Myocyte (in vitro differentiated cells): ENCODE results near the gene TNFRSF18. TPM values are rescaled to one million over a fixed set of nuclear protein-coding genes. Genes with fewer than 3 reads are reported as not detected.

Source experiments
- DNase-seq: peaks from one replicate; pipeline ENCODE4 v3.0.0-alpha.2; 2012; ENCODE audit warnings: low read depth
- total RNA-seq: library from RNA; depleted of rRNA; stranded (reverse); fragments of >200 nt; gene quantifications from 2 replicates; pipeline ENCODE4 v1.2.3, GENCODE V29; 2014

TNFRSF18 gene
- total RNA-seq, 1 donor from 2014 or later = not detected

- no peak for DNase-seq
These were observed 22.4 kb upstream of the TNFRSF18 start for GRCh38 chr1:1228596-1229321.

- no peak for DNase-seq
These were observed 21.8 kb upstream of the TNFRSF18 start for GRCh38 chr1:1228187-1228586.

- DNase-seq = no peak
These were observed 21.0 kb upstream of the TNFRSF18 start for GRCh38 chr1:1227386-1227785.

- no peak for DNase-seq
These were observed 20.4 kb upstream of the TNFRSF18 start for GRCh38 chr1:1226566-1227362.

GRCh38 chr1:1225913-1226312, 19.5 kb upstream of the TNFRSF18 start:
- DNase-seq = no peak

- no peak for DNase-seq
These were observed 18.9 kb upstream of the TNFRSF18 start for GRCh38 chr1:1225238-1225845.

GRCh38 chr1:1223891-1224290, 17.5 kb upstream of the TNFRSF18 start:
- DNase-seq = no peak

- DNase-seq = no peak
These were observed 16.9 kb upstream of the TNFRSF18 start for GRCh38 chr1:1223321-1223720.

- DNase-seq = no peak
These were observed 16.3 kb upstream of the TNFRSF18 start for GRCh38 chr1:1222575-1223225.

GRCh38 chr1:1221887-1222574, 15.6 kb upstream of the TNFRSF18 start:
- DNase-seq = no peak

- DNase-seq = no peak
These were observed 13.8 kb upstream of the TNFRSF18 start for GRCh38 chr1:1220197-1220596.

- no peak for DNase-seq
These were observed 12.9 kb upstream of the TNFRSF18 start for GRCh38 chr1:1219341-1219740.

- no peak for DNase-seq
These were observed 12.3 kb upstream of the TNFRSF18 start for GRCh38 chr1:1218524-1219200.

- no peak for DNase-seq
These were observed 11.5 kb upstream of the TNFRSF18 start for GRCh38 chr1:1217621-1218523.

GRCh38 chr1:1216770-1217620, 10.6 kb upstream of the TNFRSF18 start:
- no peak for DNase-seq

GRCh38 chr1:1215881-1216605, 9.7 kb upstream of the TNFRSF18 start:
- DNase-seq = no peak

GRCh38 chr1:1215080-1215676, 8.8 kb upstream of the TNFRSF18 start:
- DNase-seq = no peak
